GM12873 (cell line): Measurements from ENCODE around the gene RNU1-1.
A peak's percentile ranks its signal among the peaks of the same experiment; 100 is the strongest.
"Not testable (repeated sequence)": the region's sequence is repeated elsewhere in the genome, so short reads cannot be mapped to it uniquely, and the experiment has no call there.

Experiments used
- CTCF ChIP-seq: IDR thresholded peaks from 2 replicates; pipeline ENCODE4 v1.5.1; 2012; ENCODE audit warnings: low read depth, mild to moderate bottlenecking, moderate library complexity, low read length, control low read depth; ENCODE audit not compliant: insufficient read depth; ENCODE audit errors: missing control alignments

RNU1-1 gene

GRCh38 chr1:16514107-16515055 is at the start of gene RNU1-1:
Gene RNU1-1 (minus strand): TSS chr1:16514285.
- not testable (repeated sequence) for TF ChIP-seq CTCF

GRCh38 chr1:16521288-16521583 is 7.2 kb upstream of the RNU1-1 start:
- no peak for TF ChIP-seq CTCF

GRCh38 chr1:16503494-16503893 is 10.6 kb downstream of the RNU1-1 start:
- no peak for TF ChIP-seq CTCF

- peak; percentile 18 for TF ChIP-seq CTCF
Observed at GRCh38 chr1:16498573-16499413, 15.3 kb downstream of the RNU1-1 start.

GRCh38 chr1:16491056-16491675 is 22.9 kb downstream of the RNU1-1 start:
- TF ChIP-seq CTCF = no peak

- no peak for TF ChIP-seq CTCF
Observed at GRCh38 chr1:16484931-16485330, 29.2 kb downstream of the RNU1-1 start.

GRCh38 chr1:16484501-16484835 is 29.6 kb downstream of the RNU1-1 start:
- TF ChIP-seq CTCF = no peak
